Fibroblast of villous mesenchyme (primary cell): ENCODE data around the gene EXD2. TPM values are rescaled to one million over a fixed set of nuclear protein-coding genes. Genes with fewer than 3 reads are reported as not detected.

Experiments
- DNase-seq: peaks from one replicate; pipeline ENCODE4 v3.0.0-alpha.2; 2010; ENCODE audit warnings: low read depth
- H3K4me3 ChIP-seq: 2 replicates; pipeline ENCODE4 v1.5.1; 2011; ENCODE audit warnings: low read depth, mild to moderate bottlenecking, low read length
- total RNA-seq: library from RNA; depleted of rRNA; stranded (reverse); fragments of >200 nt; gene quantifications from 2 replicates; pipeline ENCODE4 v1.2.3, GENCODE V29; 2012
- TF ChIP-seq, protein P1 (sequence below): IDR thresholded peaks from 2 replicates; pipeline ENCODE4 v1.5.1; 2012; ENCODE audit warnings: low read depth, mild to moderate bottlenecking, low read length; ENCODE audit not compliant: insufficient read depth

EXD2 gene
- total RNA-seq, 1 donor, result 18.6 TPM

DNA sequence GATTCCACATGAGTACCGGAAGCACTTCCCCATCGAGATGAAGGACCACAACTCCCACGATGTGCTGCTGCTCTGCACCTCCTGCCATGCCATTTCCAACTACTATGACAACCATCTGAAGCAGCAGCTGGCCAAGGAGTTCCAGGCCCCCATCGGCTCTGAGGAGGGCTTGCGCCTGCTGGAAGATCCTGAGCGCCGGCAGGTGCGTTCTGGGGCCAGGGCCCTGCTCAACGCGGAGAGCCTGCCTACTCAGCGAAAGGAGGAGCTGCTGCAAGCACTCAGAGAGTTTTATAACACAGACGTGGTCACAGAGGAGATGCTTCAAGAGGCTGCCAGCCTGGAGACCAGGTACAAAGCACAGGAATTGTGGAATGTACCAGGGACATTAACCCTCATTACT lies 46.3 kb downstream of the EXD2 start:
- TF ChIP-seq, protein P1, sequence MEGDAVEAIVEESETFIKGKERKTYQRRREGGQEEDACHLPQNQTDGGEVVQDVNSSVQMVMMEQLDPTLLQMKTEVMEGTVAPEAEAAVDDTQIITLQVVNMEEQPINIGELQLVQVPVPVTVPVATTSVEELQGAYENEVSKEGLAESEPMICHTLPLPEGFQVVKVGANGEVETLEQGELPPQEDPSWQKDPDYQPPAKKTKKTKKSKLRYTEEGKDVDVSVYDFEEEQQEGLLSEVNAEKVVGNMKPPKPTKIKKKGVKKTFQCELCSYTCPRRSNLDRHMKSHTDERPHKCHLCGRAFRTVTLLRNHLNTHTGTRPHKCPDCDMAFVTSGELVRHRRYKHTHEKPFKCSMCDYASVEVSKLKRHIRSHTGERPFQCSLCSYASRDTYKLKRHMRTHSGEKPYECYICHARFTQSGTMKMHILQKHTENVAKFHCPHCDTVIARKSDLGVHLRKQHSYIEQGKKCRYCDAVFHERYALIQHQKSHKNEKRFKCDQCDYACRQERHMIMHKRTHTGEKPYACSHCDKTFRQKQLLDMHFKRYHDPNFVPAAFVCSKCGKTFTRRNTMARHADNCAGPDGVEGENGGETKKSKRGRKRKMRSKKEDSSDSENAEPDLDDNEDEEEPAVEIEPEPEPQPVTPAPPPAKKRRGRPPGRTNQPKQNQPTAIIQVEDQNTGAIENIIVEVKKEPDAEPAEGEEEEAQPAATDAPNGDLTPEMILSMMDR, result no peak

DNA sequence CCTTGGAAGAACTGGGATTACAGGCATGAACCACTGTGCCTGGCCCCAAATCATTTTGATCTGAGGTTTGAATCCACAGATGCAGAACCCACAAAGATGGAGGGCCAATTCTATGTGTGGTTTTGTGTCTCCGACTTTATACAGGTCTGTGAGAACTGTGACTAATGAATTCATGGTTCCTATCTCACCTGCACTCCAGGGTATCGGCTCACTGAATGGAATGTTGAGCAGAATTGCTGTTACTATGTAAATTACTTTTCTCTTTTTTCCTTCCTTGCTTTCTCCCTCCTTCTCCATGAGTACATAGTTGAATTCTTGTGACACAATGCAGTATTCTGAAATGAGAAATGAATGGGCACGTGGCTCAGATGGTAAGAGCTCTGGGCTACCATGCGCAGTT lies 47.6 kb downstream of the EXD2 start:
- no peak overlapping the region for H3K4me3 ChIP-seq
- TF ChIP-seq, protein P1, result no peak
- no peak for DNase-seq

More for the DNA sequence above, 46.3 kb downstream of the EXD2 start:
- no peak overlapping the region for H3K4me3 ChIP-seq
- no peak for DNase-seq

DNA sequence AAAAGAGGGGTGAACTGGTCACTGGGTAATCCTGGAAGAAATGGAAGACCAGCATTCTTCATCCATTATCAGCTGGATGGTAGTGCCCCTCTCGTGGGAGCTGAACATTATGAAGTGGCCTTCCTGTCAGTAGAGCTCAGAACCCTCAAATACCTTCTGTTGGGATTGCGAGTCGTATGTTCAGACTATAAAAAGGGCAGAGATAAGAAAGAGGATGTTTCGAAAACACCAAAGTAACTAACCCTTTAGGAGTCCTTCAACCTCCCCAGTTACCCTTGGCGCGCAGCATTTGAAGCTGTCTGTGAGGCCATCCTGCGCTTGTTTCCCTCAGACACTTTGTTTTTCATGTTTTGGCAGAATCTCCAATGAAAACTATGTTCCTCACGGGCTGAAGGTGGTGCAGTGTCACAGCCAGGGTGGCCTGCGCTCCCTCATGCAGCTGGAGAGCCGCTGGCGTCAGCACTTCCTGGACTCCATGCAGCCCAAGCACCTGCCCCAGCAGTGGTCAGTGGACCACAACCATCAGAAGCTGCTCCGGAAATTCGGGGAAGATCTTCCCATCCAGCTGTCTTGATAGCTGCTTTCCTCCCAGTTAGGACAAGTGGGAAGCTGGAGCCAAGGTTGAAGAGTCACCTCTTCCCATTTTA lies 49.4 kb downstream of the EXD2 start:
- no peak for DNase-seq

DNA sequence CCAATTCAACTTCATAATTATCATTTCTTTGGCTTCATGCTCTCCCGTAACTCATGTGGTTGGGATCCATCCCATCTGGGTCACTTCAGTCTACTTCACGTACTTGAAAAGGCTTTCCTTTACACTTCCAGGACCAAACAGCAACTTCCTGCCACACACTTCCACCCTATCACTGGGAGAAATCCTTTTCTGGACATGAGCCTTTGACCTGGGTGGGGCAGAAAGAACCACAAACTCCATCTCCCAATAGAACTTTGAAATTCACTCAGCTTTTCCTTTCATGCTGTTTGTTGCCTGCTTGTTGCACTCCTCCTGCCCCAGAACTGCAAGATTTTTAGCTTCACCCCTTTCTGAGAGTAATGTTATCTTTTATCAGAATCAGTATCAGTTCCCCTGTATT lies 50.3 kb downstream of the EXD2 start:
- H3K4me3 ChIP-seq, result no peak overlapping the region
- DNase-seq, result peak; percentile 10
- TF ChIP-seq, protein P1, result no peak

More for the DNA sequence above, 49.4 kb downstream of the EXD2 start:
- H3K4me3 ChIP-seq, result no peak overlapping the region
- TF ChIP-seq, protein P1, result no peak

DNA sequence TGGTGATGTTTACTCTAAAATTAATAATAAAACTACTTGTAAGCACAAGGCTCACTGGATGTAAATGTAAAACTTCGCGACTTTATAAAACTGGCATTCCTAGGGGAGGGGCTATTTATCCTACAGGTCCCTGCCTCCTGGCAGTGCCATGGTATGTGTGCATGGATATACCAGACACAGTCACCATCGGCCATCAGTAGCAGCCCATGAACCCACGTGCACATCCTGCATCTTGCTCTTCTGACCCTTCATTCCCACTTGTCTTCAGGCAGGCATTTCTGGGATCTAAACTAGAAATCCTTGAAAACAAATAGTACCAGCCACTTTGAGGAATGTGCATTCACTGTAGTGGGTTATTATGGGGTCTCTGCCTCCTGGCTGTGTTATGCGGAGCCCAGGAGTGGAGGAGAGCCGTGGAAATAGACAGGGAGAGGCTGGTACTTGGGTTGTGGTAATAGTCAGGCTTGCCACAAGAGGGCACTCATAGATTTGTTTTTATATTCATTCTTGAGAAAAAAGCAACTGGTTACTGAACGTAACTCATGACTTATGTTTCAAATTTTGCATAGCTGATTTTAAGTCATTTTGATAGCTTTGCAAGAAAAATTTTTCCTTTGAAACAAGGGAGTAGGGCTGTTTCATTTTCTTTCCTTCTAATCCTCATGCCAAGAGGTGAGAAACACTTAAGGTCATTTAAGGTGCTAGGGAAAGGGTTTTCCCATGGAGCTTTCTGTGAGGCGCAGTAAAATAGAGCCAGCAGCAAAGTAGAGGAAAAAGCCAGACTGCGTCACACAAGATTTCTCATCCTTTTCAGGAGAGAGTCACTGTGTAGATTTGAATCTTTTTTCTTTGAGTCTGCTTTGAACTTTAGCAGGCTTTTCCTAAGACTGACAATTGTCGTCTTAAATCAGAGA lies 51.3 kb downstream of the EXD2 start:
- TF ChIP-seq, protein P1, result peak; percentile 66
- H3K4me3 ChIP-seq, result no peak overlapping the region
- peak; percentile 77 for DNase-seq

DNA sequence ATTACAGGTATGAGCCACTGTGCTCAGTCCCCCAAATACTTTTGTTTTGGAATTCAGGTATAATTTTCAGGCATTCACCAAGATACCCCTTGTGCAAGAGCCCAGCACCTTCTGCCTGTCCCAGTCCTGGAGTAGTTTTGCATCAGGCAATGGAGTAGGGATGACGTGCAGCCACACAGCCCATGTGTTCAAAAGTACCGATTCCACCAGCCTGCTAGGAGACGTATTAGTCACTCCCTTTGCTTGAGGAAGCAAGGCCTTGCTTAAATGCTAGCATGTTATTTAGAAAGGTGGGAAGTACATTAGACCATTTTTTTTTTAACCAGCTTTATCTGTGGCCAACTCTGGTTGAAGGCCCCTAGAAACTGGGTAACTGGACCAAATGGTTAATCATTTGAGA lies 53.6 kb downstream of the EXD2 start:
- DNase-seq, result no peak
- TF ChIP-seq, protein P1, result no peak
- no peak overlapping the region for H3K4me3 ChIP-seq
